NT2/D1 (cell line): ENCODE results near the gene DCLRE1C.

ENCODE experiments used
- SUZ12 ChIP-seq: IDR thresholded peaks from 2 replicates; pipeline ENCODE4 v1.6.1; 2011; ENCODE audit not compliant: insufficient read length, insufficient read depth; ENCODE audit errors: extremely low read depth
- YY1 ChIP-seq: IDR thresholded peaks from 2 replicates; pipeline ENCODE4 v1.6.1; 2011; ENCODE audit not compliant: insufficient read length, insufficient read depth

GRCh38 chr10:14924013-14924412 is 29.9 kb downstream of the DCLRE1C start:
- TF ChIP-seq SUZ12 = no peak
- no peak for TF ChIP-seq YY1
